MM.1S (cell line): ENCODE measurements around the gene SYMPK.

Experiments
- DNase-seq: peaks from one replicate; pipeline ENCODE4 v3.0.0-alpha.2; 2015
- H2AFZ ChIP-seq: fragments of 300-600 bp; sonication (generic); 2 replicates; pipeline ENCODE4 v1.6.0; 2016; ENCODE audit warnings: antibody characterized with exemption, low read length
- H3F3A ChIP-seq: fragments of 300-600 bp; sonication (generic); 2 replicates; pipeline ENCODE4 v1.6.1; 2016; ENCODE audit warnings: mild to moderate bottlenecking, antibody characterized with exemption, low read length, moderate library complexity, mixed read lengths; ENCODE audit not compliant: insufficient read depth
- H3K27ac ChIP-seq: fragments of 300-600 bp; sonication (generic); 2 replicates; pipeline ENCODE4 v1.5.1; 2016; ENCODE audit warnings: mild to moderate bottlenecking, low read length
- H3K27me3 ChIP-seq: fragments of 300-600 bp; sonication (generic); replicated peaks from 2 replicates; pipeline ENCODE4 v1.6.0; 2016; ENCODE audit warnings: low read length; ENCODE audit not compliant: insufficient read depth
- H3K36me3 ChIP-seq: fragments of 300-600 bp; sonication (generic); replicated peaks from 2 replicates; pipeline ENCODE4 v1.6.1; 2016; ENCODE audit warnings: mild to moderate bottlenecking, low read length, mixed read lengths; ENCODE audit not compliant: insufficient read depth
- H3K4me1 ChIP-seq: fragments of 300-600 bp; sonication (generic); 2 replicates; pipeline ENCODE4 v1.6.1; 2016; ENCODE audit warnings: low read length, mixed read lengths
- H3K4me2 ChIP-seq: fragments of 300-600 bp; sonication (generic); 2 replicates; pipeline ENCODE4 v1.6.0; 2016; ENCODE audit warnings: low read depth, low read length
- H3K4me3 ChIP-seq: fragments of 300-600 bp; sonication (generic); 2 replicates; pipeline ENCODE4 v1.5.1; 2016; ENCODE audit warnings: low read length, mixed read lengths
- H3K79me2 ChIP-seq: fragments of 300-600 bp; sonication (generic); 2 replicates; pipeline ENCODE4 v1.6.1; 2016; ENCODE audit warnings: mixed run types, low read length, mixed read lengths
- H3K9ac ChIP-seq: fragments of 300-600 bp; sonication (generic); 2 replicates; pipeline ENCODE4 v1.6.1; 2016; ENCODE audit warnings: low read length, mixed read lengths
- H3K9me2 ChIP-seq: fragments of 300-600 bp; sonication (generic); replicated peaks from 2 replicates; pipeline ENCODE4 v1.6.1; 2016; ENCODE audit warnings: mild to moderate bottlenecking, low read length, mixed read lengths; ENCODE audit not compliant: insufficient read depth
- H3K9me3 ChIP-seq: fragments of 300-600 bp; sonication (generic); replicated peaks from 2 replicates; pipeline ENCODE4 v1.6.1; 2016; ENCODE audit warnings: mild to moderate bottlenecking, low read length, mixed read lengths; ENCODE audit not compliant: insufficient read depth
- H4K20me1 ChIP-seq: fragments of 300-600 bp; sonication (generic); 2 replicates; pipeline ENCODE4 v1.6.1; 2016; ENCODE audit warnings: mild to moderate bottlenecking, low read length, moderate library complexity, mixed read lengths; ENCODE audit not compliant: insufficient read depth
- CTCF ChIP-seq: fragments of 300-600 bp; sonication (generic); IDR thresholded peaks from 2 replicates; pipeline ENCODE4 v1.5.1; 2016; ENCODE audit warnings: antibody characterized with exemption, low read length, mixed read lengths
- EZH2 ChIP-seq: fragments of 300-600 bp; sonication (generic); optimal IDR thresholded peaks from 2 replicates; pipeline ENCODE3; 2017; ENCODE audit warnings: low read depth, mild to moderate bottlenecking, antibody characterized with exemption, low read length, mixed read lengths
- EZH2phosphoT487 ChIP-seq: fragments of 300-600 bp; sonication (generic); IDR thresholded peaks from 2 replicates; pipeline ENCODE4 v1.6.1; 2018; ENCODE audit warnings: antibody characterized with exemption, low read length

The SYMPK gene

GRCh38 chr19:45879971-45880370 is 17.0 kb upstream of the SYMPK start:
- H3K27me3 ChIP-seq = peaks cover 27% of the 10 kb centered on the region
- peaks cover 21% of the 10 kb centered on the region for H3K4me1 ChIP-seq
- peaks cover 14% of the 10 kb centered on the region for H3K79me2 ChIP-seq
- no peak overlapping the region for H3K9ac ChIP-seq
- no peaks in the 10 kb centered on the region for H3K36me3 ChIP-seq
- no peak for DNase-seq
- TF ChIP-seq CTCF (no peak), EZH2 (no peak), EZH2phosphoT487 (no peak)
- H3K27ac ChIP-seq = no peak overlapping the region
- no peak overlapping the region for H3K4me2 ChIP-seq
- H2AFZ ChIP-seq = no peak overlapping the region
- H3K9me2 ChIP-seq = no peaks in the 10 kb centered on the region
- no peaks in the 10 kb centered on the region for H3K9me3 ChIP-seq
- no peak overlapping the region for H3K4me3 ChIP-seq
- H4K20me1 ChIP-seq = no peaks in the 10 kb centered on the region
- H3F3A ChIP-seq = peaks cover 5% of the 10 kb centered on the region

- H3K9me3 ChIP-seq = no peaks in the 10 kb centered on the region
- no peak overlapping the region for H3K4me2 ChIP-seq
- H3K27me3 ChIP-seq = peaks cover 34% of the 10 kb centered on the region
- no peaks in the 10 kb centered on the region for H4K20me1 ChIP-seq
- TF ChIP-seq EZH2 (no peak), EZH2phosphoT487 (no peak), CTCF (no peak)
- H3K36me3 ChIP-seq = no peaks in the 10 kb centered on the region
- H3K79me2 ChIP-seq = peaks cover 5% of the 10 kb centered on the region; the same call in 1 of the 2 replicates
- H3K4me1 ChIP-seq = peaks cover 21% of the 10 kb centered on the region
- H2AFZ ChIP-seq = no peak overlapping the region
- no peak overlapping the region for H3K9ac ChIP-seq
- no peak for DNase-seq
- no peak overlapping the region for H3K4me3 ChIP-seq
- H3K27ac ChIP-seq = no peak overlapping the region
- H3K9me2 ChIP-seq = no peaks in the 10 kb centered on the region
- peaks cover 5% of the 10 kb centered on the region for H3F3A ChIP-seq
Measured at GRCh38 chr19:45879055-45879454, 16.1 kb upstream of the SYMPK start.

GRCh38 chr19:45878043-45878794 is 15.3 kb upstream of the SYMPK start:
- DNase-seq = no peak
- Histone ChIP-seq H3K79me2 (no peaks in the 10 kb centered on the region), H3K4me2 (no peak overlapping the region)

More at GRCh38 chr19:45878043-45878794, 15.3 kb upstream of the SYMPK start:
- Histone ChIP-seq H3K9ac (no peak overlapping the region), H3K27me3 (peaks cover 42% of the 10 kb centered on the region), H3K9me2 (no peaks in the 10 kb centered on the region), H3K9me3 (no peaks in the 10 kb centered on the region), H3K4me3 (no peak overlapping the region), H2AFZ (no peak overlapping the region), H3K27ac (no peak overlapping the region), H3F3A (peaks cover 3% of the 10 kb centered on the region; the same call in 1 of the 2 replicates), H3K36me3 (no peaks in the 10 kb centered on the region), H3K4me1 (peaks cover 17% of the 10 kb centered on the region), H4K20me1 (no peaks in the 10 kb centered on the region)
- TF ChIP-seq EZH2 (no peak), CTCF (no peak), EZH2phosphoT487 (no peak)
